HG03064 (cell line): Measurements from ENCODE around the gene SIDT1.

Experiments
- ATAC-seq: cut with Tn5 transposase; IDR thresholded peaks from one replicate; pipeline ENCODE4 v1.9.1; 2021; ENCODE audit warnings: low read depth; ENCODE audit not compliant: unreplicated experiment

The SIDT1 gene

DNA sequence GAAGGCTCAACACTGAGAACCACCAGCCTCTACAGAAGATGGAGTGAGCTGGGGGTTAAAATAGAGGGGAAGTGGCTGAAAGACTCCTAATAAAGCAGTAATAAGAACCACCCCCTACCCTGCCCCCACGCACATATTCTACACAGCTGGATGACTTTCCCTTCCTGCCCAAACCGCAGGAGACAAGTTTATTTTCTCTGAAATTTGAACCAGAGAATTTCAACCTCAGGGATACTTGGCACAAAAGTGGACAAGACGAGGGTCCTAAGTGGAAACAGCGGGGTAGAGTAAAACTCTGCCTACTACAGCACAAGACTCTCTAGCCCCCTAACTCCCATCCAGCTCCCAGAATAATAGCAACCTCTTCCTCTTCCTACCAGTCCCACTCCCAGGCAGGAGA lies 135.7 kb downstream of the SIDT1 start:
- ATAC-seq: no peak

DNA sequence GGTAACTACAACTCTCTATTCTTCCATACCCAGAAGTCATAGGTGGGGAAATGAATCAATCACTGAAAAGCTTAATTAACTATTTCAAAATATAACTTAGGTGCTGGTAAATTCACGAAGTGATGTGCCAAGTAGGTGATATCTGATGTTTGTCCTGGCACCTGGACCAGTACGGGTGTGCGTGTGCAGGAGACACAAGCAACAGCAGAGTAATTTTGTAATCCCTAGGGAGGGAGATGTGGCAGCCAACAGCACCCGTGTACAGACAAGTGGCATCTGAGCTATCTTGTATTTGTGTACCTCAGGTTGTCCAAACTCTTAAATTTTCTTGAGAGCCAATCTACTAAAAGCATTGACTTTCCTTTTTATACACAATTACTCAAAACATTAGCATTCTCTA lies 141.2 kb downstream of the SIDT1 start:
- ATAC-seq: no peak

DNA sequence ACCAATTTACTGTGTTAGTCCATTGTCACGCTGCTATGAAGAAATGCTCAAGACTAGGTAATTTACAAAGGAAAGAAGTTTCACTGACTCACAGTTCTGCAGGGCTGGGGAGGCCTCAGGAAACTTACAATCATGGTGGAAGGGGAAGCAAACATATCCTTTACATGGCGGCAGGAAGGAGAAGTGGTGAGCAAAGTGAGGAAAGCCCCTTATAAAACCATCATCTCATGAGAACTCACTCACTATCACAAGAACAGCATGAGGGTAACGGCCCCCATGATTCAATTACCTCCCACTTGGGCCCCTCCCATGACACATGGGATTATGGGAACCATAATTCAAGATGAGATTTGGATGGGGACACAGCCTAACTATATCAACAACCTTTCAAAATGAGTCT lies 143.9 kb downstream of the SIDT1 start:
- ATAC-seq: no peak

DNA sequence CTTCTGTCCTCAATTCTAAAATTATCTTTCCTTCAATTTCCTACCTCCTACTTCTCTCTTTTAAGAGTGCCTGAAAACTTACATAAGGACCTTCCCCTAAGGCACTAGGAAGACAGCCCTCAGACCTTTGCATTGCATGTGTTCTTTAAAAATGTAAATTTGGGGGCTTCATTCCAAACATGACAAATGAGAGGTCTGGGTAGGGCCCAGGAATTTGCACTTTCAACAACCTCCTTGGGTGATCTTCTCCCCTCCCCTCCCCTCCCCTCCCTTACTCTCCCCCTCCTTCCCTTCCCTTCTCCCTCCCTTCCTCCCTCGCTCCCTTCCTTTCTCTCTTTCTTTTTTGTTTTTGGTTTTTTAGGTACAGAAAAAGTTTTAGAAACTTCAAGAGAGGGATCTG lies 145.4 kb downstream of the SIDT1 start:
- ATAC-seq: no peak

DNA sequence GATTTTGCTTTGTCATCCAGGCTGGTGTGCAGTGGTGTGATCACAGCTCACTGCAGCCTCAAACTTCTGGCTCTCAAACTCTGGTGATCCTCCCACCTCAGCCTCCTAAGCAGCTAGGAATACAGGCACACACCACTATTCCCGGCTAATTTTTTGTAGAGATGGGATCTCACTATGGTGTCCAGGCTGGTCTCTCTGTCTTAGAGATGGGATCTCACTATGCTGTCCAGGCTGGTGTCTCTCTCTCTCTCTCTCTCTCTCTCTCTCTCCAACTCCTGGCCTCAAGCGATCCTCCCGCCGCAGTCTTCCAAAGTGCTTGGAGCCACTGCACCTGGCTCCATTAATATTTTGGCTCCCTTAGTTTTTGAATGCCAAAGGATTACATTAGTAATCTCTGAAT lies 146.4 kb downstream of the SIDT1 start:
- ATAC-seq: no peak
